CD4-positive, alpha-beta T cell treated with Interleukin-6 for 4 hours (primary cell): Measurements from ENCODE around the gene RARB.

Experiments
- DNase-seq: peaks from one replicate; pipeline ENCODE4 v3.0.0-alpha.2; 2020; ENCODE audit warnings: mixed read lengths

RARB gene

DNA sequence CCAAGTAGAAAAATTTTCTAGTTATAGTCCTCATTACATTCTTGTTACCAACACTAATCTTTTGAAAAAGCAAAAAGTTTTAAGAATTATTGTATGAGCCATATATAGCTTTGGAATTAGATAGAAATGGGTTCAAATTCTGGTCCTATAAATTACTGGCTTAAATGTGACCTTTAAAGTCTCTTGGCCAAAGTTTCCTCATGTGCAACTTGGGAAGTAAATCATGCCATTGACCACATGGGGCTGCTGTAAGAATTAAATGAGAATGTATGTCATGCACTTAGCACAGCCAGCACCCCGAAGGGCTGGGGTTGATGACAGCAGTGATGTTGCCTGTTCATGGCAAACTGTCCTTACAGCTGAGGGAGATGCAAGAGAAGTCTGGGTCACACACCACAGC, 128.4 kb downstream of the RARB start:
- DNase-seq, result no peak

DNA sequence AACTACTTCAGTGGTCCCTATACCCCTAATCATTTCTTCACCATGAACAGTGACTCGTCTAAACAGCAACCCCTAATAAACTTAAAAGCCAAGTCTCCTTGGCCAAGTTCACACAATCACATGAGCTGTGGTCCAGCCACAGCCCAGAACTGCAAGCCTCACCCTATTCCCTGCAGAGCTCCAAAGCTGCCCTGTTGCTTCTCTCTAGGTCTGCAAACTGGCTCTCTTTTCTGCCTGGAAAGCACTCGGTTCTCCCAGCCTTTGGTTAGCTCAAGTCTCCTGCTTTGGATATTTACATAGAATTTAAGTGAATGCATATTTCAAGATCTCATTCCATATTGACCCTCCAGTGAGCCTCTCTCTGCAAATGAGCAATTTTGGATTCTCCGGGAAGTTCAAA, 129.6 kb downstream of the RARB start:
- DNase-seq, result no peak

- DNase-seq, result no peak
Measured at GRCh38 chr3:25558121-25558520, 130.1 kb downstream of the RARB start.

GRCh38 chr3:25558796-25559195, 130.7 kb downstream of the RARB start:
- DNase-seq, result no peak

DNA sequence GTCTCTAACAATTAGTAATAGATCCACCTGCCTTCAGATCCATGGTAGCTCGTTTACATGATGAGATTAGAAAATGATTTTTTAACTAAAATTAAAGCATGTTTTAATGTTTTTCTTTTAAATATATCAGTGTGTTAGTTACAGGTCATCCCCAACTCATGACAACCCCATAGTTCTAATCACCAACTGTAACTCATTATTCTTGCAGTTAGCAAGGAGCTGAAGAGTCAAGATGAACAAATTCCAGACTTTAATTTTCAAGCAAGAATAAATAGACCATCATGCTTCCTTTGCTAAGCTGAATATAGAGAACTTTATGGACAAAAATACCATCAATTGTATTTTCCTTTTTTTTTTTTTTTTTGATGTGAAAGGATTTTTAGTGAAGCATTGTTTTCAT, 135.5 kb downstream of the RARB start:
- no peak for DNase-seq

DNA sequence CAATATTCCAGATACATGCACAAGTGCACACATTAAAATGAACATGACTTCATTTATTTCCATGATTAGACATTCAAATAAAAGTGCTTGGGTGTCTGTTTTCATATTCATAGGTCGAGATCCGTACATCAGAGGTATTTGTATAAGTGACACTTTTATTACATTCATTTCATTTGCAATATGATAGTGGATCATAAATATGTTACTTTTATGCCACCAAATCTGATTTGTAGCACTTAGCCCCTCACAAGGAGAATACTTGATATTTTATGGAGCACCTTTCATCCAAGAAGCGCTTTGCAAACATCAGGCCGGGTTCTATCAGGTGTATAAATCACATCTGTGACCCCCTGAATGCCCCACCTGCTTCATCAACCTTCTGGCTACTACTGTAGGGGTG, 136.0 kb downstream of the RARB start:
- no peak for DNase-seq

- DNase-seq, result no peak
Measured at GRCh38 chr3:25565807-25566206, 137.7 kb downstream of the RARB start.

DNA sequence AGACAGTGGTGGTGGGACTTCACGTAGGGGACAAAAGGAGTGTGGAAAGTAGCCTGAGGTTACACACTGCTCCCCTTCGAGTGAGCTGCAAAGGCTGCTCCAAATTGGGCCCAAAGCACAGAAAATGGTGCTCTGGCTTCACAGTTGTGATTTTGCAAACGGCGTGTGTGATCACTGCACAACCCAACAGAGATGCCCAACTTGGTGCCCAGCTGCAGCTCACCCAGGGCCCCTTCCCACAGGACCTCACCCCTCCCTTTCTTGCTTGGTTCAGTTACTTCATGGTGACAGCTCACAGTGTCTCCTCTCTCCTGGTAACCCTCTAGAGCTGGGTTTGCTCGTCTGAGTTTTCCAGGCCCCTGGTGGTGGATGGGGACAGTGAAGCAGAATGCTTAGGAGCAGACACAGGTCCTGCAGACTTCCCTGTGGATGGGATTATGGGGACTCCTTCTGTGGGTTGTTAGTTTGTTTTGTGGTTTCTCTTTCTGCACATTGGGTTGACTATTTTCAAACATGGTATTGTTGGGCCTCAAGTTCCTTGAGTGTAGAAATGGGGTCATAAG, 138.4 kb downstream of the RARB start:
- DNase-seq, result no peak

DNA sequence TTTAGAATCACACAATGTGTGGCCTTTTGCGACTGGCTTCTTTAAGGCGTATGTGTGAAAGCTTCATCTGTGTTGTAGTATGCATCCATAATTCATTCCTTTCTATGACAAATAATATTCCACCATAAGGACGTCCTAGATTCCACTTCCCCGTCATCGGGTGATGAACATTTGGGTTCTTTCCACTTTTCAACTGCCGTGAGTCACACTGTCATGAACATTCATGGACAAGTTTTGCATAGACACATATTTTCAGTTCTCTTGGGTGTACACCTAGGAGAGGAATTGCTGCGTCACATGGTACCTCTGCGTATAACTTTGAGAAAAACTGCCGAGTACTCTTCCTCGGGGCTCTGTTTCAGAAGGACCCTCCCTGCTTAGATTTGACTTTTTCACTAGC, 139.3 kb downstream of the RARB start:
- no peak for DNase-seq

DNA sequence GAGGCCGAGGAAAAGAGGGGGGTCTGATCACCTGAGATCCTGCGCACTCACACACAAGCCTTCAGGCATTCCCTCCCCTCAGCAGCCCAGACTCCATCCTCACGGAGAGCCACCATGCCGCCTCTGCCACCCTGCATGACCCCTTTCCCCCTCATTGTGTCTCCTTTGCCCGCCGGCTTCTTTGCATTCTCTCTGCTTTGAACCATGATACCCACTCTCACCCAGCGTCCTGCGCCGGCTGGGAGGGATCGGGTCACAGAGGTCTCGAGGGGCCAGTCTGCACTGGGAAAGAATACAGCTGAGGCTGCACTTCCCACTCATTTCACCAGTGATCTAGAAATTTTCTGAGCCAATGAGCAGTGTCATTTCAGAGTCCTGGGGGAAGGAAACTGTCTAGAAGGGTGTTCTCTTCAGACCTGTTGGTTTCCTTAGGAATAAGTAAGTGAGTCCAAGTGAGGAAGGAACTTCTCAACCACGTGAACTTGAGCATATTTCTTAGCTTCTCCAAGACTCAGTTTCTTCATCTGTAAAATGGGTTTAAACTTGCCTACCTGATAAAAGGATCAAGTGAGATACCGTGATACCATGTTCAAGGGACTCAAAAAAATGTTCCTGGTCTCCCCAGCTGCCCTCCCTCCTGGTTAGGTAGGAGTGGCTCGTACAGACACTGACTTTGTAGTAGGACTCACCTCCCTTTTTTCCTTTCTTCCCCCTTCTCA, 139.9 kb downstream of the RARB start:
- DNase-seq, result no peak

- no peak for DNase-seq
Measured at GRCh38 chr3:25568525-25569078, 140.5 kb downstream of the RARB start.

GRCh38 chr3:25571285-25571684, 143.2 kb downstream of the RARB start:
- DNase-seq, result no peak

DNA sequence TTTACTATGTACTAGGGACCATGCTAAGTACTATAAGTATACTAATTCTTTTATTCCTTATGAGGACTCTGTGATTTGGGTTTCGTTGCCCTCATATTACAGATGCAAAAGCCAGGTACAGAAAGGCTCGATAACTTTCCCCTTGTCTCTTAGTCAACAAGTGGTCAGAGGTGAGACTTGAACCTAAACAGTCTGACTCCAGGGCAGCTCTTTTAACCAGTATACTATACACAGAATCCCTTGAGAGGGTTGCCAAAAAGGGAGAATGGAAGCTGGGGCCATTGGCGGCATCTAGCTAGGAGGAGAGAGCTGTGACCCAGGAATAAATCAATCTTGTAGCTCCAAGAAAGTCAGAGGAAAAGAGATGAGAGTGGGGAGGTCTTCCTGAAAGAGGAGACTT, 144.3 kb downstream of the RARB start:
- DNase-seq, result no peak

DNA sequence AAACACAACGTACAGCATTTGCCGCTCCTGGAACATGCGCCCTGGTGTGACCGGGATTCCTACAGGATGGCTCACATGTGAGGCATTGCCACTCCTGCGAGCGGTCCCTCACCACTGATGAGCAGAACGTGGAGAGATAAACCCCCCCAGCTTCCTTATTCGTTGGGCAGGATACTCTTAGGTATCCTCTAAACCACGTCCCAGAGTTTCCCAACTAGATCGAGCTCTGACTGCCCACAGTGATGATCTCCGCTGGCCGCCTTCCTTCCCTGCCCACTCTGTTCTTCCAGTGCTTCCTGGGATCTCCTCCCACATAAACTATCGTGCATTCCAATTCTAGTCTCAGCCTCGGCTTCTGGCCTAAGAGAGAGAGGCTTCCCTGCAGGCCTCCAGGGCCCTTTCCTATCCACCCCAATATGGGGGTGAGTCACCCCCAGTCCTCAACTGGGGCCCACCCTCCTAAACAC, 144.9 kb downstream of the RARB start:
- DNase-seq, result no peak

DNA sequence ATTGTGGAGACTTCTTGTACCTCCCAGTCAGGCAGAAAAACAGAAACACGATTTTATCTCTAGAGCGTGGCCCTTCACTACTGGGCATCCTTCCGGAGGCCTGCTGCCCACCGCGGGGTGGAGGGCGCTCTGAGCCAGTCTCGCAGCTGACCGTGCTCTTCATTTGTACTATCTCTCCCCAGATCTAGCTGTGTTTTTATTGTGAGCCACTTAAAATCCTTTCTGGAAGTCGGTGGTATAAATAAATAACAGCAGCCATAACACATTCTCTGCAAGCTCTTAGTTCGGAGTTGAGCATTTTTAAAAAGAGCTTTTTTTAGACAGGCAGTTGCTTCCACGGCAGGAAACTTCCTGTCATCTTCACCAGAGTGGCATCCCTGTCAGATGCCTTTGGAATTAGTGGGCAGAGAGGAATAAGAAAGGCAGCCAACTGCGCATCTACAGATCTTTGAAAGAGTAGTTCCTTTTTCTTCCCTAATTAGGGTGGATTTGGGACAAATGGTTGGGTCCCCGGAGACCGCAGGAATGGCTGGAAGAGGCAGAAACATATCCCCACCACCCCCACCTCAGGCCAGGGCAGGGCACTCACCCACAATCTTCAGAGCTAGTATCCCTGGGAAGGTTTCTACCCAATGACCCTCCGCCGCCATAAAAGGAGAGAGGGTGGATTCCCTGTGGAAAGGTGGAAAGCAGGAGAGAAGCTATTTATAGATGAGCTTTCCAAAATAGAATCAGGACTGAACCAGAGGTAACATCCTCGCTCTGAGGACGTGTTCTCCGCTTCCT, 145.5 kb downstream of the RARB start:
- DNase-seq, result no peak

- no peak for DNase-seq
Measured at GRCh38 chr3:25574172-25574765, 146.2 kb downstream of the RARB start.

- no peak for DNase-seq
Measured at GRCh38 chr3:25575001-25575400, 146.9 kb downstream of the RARB start.

GRCh38 chr3:25576146-25576545, 148.1 kb downstream of the RARB start:
- no peak for DNase-seq

DNA sequence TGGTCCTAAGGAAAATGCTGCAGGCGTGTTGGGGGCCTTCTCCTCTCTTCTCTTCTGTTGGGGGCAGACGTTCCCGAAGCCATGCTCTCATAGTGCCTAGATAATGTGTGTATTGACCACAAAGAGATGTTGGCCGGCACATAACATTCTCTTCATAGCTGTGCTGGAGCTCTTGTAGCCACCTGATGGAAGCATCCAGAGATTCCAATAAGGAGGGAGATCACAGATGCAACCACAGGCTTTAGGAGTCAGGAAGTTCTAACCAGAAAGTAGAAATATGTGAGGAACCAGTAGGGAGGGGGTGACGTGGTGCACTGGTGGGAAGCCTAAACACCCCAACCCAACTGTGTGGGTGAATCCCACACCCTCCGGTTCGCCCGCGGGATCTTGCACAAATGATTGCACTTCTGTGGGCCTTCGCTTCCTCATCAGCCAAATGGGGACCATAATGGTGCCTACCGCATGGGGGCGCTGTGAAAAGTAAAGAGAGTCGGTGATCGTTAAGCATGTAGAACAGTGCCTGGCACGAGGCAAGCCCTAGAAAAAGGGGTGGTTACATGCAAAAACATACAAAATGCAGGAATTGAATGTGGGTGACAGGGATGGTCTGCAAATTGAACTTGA, 148.9 kb downstream of the RARB start:
- no peak for DNase-seq

DNA sequence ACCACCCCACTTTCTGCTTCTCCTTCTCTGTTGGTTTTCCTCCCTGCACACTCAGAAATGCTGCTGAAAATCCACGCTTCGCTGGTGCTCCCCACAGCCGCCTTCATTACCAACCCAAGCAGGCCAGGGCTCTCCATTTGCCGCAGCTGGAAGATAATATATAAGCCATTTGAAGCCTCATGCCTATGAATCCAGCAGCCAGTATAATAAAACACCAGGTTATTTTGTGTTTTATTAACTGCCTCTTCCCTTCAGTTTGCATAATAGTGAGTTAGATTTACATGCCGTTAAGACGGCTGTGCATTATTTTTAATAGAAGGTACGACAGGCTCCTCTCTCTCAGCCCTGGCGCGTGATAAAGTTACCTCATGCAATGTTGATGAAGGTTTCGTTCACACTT, 150.0 kb downstream of the RARB start:
- DNase-seq, result no peak

GRCh38 chr3:25580534-25580933, 152.5 kb downstream of the RARB start:
- no peak for DNase-seq

DNA sequence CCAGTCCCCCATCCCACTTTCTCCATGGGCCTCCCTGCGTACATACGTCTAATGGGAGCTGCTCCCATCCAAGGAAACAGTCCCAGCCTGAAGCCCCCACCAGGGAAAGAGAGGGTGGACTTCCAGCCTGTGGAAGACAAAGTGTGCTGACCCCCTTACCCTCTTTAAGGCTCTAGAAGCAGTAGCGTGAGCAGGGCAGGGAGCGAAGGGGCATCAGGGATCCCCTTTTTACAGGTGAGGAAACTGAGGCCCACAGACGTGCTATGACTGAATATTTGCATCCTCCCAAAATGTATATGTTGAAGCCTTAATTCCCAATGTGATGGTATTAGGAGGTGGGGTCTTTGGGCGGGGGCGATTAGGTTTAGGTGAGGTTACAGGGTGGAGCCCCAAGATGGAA, 153.3 kb downstream of the RARB start:
- DNase-seq, result no peak

GRCh38 chr3:25581823-25582222, 153.8 kb downstream of the RARB start:
- DNase-seq, result no peak
